ENCODE results near the gene ARHGAP24. TPM values are rescaled to one million over a fixed set of nuclear protein-coding genes. Genes with fewer than 3 reads are reported as not detected.

ARHGAP24 gene
- total and polyA plus RNA-seq, 10 of the 15 experiments (the other 5 are each of a cell fraction or from before 2014, with no cell fraction given), result 0.10 to 4.2 (median 0.52) TPM

DNA sequence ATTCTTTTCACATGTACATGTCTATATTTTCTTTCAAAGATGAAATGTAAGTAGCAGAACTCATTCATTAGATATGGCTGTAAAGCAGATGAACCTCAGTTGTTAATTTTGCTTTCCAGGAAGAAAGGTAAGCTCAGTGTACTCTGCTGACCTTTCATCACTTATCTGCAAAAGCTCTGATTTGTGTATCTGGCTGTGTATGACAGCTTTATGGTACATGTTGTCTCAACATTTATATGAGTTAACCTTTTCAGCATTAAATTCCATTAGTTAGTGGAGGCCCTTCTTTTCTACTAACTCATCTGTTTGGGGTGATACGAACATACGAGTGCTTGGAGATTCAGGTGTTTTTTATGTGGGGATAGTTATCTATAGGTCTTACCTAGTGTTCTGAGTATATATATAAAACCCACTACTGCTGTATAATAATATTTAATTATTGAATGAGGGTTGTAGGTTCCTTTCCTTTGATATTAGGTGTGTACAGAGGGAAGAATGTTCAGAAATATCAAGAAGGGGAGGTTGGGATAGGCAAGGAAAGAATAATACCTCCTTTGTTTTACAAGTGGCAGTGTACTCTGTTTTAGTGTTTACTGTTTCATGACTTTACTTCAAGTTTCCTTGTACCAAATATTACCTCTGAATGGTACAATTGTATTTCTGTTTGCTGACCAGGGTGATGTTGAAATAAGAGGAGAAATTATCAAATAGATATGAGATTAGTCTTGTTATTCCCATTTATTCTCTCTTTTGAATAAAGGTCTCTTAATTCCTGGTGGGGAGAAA lies 395.5 kb downstream of the ARHGAP24 start:
- Histone ChIP-seq H3K79me2 (ENCODE audit: control insufficient read depth, insufficient read depth, low read length) (no peaks in the 10 kb centered on the region), H3K4me3 (no peak overlapping the region), H3K4me1 (ENCODE audit: control insufficient read depth, insufficient read depth, low read length) (no peaks in the 10 kb centered on the region), H4K20me1 (ENCODE audit: control insufficient read depth, insufficient read depth) (no peaks in the 10 kb centered on the region), H3K27ac (ENCODE audit: control insufficient read depth, insufficient read depth) (no peak overlapping the region), H3K9me3 (replicated peaks; ENCODE audit: control insufficient read depth, insufficient read depth, low read length) (no peaks in the 10 kb centered on the region), H2AFZ (ENCODE audit: control insufficient read depth, low read depth, low read length) (no peak overlapping the region), H3K27me3 (replicated peaks in 1 of 2; ENCODE audit: control insufficient read depth in 2 of 2, insufficient read depth in 2 of 2, low read length in 1 of 2) (no peaks in the 10 kb centered on the region), H3K9ac (ENCODE audit: control insufficient read depth, insufficient read depth, low read length) (no peak overlapping the region), H3K4me2 (ENCODE audit: control insufficient read depth, insufficient read depth) (no peak overlapping the region), H3K36me3 (ENCODE audit: control insufficient read depth in 2 of 2, insufficient read depth in 2 of 2, low read length in 1 of 2) (no peaks in the 10 kb centered on the region)
- WGBS (ENCODE audit: insufficient coverage, insufficient replicate concordance, low lambda C conversion rate, missing lambda C conversion rate), result 56% methylated on average over 2 of the region's 2 CpGs
- ATAC-seq (no peak), FAIRE-seq (no peak), DNase-seq (ENCODE audit: low read depth, low spot score) (no peak)
- intact Hi-C loops (cut with micrococcal nuclease; ENCODE audit: unreplicated experiment) (no loop called here), in situ Hi-C loops (cut with MboI) (no loop called here)
- POLR2A ChIA-PET, result no interaction called here
- SMC1A ChIA-PET (ENCODE audit: uncharacterized antibody, unreplicated experiment), result interaction anchor here (0.8 kb wide), 1 partner anchor 91 kb away, joined by 3 read pairs; no protein-coding TSS in a partner anchor
- RAD21 ChIA-PET (ENCODE audit: unreplicated experiment), result interaction anchor here (0.6 kb wide), 1 partner anchor 56 kb away, joined by 3 read pairs; no protein-coding TSS in a partner anchor
- CTCF ChIA-PET, result interaction anchor here (0.7 kb wide), 1 partner anchor 8 kb away, joined by 3 read pairs; no protein-coding TSS in a partner anchor
- no TSS peak for BruUV-seq (replicated peaks)
- TF ChIP-seq SUZ12 (IDR thresholded peaks at IDR 0.05; ENCODE audit: unreplicated experiment) (no peak), MYC (IDR thresholded peaks at IDR 0.05; ENCODE audit: insufficient read depth, insufficient read length, insufficient replicate concordance, low read length, severe bottlenecking) (no peak), RFX5 (IDR thresholded peaks at IDR 0.05; ENCODE audit: low read depth, low read length) (no peak), POLR2A (IDR thresholded peaks at IDR 0.05; ENCODE audit: low read depth, low read length) (no peak), RAD51 (IDR thresholded peaks at IDR 0.05) (no peak)
- TF ChIP-seq, protein P1, sequence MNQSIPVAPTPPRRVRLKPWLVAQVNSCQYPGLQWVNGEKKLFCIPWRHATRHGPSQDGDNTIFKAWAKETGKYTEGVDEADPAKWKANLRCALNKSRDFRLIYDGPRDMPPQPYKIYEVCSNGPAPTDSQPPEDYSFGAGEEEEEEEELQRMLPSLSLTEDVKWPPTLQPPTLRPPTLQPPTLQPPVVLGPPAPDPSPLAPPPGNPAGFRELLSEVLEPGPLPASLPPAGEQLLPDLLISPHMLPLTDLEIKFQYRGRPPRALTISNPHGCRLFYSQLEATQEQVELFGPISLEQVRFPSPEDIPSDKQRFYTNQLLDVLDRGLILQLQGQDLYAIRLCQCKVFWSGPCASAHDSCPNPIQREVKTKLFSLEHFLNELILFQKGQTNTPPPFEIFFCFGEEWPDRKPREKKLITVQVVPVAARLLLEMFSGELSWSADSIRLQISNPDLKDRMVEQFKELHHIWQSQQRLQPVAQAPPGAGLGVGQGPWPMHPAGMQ (IDR thresholded peaks at IDR 0.05; ENCODE audit: borderline replicate concordance), result no peak
- TF ChIP-seq, protein P2, sequence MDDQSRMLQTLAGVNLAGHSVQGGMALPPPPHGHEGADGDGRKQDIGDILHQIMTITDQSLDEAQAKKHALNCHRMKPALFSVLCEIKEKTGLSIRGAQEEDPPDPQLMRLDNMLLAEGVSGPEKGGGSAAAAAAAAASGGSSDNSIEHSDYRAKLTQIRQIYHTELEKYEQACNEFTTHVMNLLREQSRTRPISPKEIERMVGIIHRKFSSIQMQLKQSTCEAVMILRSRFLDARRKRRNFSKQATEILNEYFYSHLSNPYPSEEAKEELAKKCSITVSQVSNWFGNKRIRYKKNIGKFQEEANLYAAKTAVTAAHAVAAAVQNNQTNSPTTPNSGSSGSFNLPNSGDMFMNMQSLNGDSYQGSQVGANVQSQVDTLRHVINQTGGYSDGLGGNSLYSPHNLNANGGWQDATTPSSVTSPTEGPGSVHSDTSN (IDR thresholded peaks at IDR 0.05; ENCODE audit: insufficient replicate concordance, low read depth, low read length), result no peak
- TF ChIP-seq, protein P3, sequence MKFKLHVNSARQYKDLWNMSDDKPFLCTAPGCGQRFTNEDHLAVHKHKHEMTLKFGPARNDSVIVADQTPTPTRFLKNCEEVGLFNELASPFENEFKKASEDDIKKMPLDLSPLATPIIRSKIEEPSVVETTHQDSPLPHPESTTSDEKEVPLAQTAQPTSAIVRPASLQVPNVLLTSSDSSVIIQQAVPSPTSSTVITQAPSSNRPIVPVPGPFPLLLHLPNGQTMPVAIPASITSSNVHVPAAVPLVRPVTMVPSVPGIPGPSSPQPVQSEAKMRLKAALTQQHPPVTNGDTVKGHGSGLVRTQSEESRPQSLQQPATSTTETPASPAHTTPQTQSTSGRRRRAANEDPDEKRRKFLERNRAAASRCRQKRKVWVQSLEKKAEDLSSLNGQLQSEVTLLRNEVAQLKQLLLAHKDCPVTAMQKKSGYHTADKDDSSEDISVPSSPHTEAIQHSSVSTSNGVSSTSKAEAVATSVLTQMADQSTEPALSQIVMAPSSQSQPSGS (IDR thresholded peaks at IDR 0.05; ENCODE audit: low read length), result no peak
- TF ChIP-seq, protein P4, sequence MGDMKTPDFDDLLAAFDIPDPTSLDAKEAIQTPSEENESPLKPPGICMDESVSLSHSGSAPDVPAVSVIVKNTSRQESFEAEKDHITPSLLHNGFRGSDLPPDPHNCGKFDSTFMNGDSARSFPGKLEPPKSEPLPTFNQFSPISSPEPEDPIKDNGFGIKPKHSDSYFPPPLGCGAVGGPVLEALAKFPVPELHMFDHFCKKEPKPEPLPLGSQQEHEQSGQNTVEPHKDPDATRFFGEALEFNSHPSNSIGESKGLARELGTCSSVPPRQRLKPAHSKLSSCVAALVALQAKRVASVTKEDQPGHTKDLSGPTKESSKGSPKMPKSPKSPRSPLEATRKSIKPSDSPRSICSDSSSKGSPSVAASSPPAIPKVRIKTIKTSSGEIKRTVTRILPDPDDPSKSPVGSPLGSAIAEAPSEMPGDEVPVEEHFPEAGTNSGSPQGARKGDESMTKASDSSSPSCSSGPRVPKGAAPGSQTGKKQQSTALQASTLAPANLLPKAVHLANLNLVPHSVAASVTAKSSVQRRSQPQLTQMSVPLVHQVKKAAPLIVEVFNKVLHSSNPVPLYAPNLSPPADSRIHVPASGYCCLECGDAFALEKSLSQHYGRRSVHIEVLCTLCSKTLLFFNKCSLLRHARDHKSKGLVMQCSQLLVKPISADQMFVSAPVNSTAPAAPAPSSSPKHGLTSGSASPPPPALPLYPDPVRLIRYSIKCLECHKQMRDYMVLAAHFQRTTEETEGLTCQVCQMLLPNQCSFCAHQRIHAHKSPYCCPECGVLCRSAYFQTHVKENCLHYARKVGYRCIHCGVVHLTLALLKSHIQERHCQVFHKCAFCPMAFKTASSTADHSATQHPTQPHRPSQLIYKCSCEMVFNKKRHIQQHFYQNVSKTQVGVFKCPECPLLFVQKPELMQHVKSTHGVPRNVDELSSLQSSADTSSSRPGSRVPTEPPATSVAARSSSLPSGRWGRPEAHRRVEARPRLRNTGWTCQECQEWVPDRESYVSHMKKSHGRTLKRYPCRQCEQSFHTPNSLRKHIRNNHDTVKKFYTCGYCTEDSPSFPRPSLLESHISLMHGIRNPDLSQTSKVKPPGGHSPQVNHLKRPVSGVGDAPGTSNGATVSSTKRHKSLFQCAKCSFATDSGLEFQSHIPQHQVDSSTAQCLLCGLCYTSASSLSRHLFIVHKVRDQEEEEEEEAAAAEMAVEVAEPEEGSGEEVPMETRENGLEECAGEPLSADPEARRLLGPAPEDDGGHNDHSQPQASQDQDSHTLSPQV (IDR thresholded peaks at IDR 0.05), result no peak
- TF ChIP-seq, protein P5, sequence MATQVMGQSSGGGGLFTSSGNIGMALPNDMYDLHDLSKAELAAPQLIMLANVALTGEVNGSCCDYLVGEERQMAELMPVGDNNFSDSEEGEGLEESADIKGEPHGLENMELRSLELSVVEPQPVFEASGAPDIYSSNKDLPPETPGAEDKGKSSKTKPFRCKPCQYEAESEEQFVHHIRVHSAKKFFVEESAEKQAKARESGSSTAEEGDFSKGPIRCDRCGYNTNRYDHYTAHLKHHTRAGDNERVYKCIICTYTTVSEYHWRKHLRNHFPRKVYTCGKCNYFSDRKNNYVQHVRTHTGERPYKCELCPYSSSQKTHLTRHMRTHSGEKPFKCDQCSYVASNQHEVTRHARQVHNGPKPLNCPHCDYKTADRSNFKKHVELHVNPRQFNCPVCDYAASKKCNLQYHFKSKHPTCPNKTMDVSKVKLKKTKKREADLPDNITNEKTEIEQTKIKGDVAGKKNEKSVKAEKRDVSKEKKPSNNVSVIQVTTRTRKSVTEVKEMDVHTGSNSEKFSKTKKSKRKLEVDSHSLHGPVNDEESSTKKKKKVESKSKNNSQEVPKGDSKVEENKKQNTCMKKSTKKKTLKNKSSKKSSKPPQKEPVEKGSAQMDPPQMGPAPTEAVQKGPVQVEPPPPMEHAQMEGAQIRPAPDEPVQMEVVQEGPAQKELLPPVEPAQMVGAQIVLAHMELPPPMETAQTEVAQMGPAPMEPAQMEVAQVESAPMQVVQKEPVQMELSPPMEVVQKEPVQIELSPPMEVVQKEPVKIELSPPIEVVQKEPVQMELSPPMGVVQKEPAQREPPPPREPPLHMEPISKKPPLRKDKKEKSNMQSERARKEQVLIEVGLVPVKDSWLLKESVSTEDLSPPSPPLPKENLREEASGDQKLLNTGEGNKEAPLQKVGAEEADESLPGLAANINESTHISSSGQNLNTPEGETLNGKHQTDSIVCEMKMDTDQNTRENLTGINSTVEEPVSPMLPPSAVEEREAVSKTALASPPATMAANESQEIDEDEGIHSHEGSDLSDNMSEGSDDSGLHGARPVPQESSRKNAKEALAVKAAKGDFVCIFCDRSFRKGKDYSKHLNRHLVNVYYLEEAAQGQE (IDR thresholded peaks at IDR 0.05; ENCODE audit: low read depth, low read length), result no peak
